Stimulated activated CD8-positive, alpha-beta memory T cell treated with anti-CD3 and anti-CD28 coated beads, Interleukin-4, amount 100 ng/mL, for 48 hours (primary cell): ENCODE data around the gene MYH6.
A peak's percentile ranks its signal among the peaks of the same experiment; 100 is the strongest.

ENCODE experiments used
- DNase-seq: peaks from one replicate; pipeline ENCODE4 v3.0.0-alpha.2; 2020

The MYH6 gene

DNA sequence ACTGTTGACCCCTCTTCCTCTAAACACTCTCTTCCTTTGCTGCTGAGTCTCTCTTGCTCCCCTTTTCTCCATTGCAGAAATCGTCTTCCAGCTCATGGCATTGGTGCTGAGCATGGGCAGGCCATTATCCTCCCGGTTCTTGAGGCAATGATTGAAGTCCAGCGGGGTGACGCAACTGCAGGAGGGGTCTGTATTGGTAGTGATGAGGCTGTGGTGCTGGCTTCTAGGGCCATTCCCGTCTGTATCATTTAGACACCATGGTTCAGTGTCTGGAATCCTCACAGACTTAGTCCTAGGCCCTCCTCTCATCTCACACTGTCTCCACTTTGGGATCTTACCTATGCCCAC, 54.7 kb downstream of the MYH6 start:
- no peak for DNase-seq

- peak; percentile 59 for DNase-seq
Measured at GRCh38 chr14:23352506-23353432, 55.3 kb downstream of the MYH6 start, which contains the start of gene SLC22A17. Gene SLC22A17 (minus strand): TSS chr14:23352887.

DNA sequence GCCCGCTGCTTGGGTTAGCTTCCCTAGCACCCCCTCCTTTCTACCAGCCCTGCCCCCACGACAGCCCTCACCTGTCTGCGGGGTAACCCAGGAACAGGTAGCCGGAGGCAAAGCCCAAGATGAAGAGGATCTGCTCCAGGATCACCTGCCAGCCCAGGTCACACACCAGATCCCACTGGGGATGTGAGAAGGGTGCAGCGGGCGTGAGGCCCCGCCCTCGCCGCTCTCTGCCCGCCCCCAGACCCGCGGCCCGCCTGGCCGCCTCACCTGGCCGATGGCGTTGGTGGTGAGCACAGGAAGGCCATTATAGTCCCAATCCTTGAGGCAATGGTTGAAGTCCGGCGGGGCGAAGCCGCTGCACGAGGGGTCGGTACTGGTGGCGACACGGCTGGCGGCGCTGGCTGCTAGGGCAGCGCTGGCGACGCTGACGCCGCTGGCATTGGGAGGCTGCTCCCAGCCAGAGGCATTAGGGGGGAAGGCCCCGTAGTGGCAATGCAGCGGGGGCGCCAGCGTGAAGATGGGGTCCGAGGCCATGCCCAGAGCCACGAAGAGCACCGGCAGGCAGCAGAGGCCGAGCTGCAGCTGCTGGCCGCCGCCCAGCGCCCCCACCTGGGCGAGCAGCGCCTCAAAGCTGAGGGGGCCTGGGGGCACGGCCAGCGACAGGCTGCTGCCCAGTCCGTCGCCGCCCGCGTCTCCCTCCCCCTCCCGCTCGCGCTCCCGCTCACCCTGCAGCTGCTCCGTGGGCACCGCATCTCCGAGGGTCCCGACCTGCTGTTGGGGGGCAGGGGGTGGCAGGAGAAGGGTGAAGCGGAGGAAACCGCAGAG, 56.2 kb downstream of the MYH6 start:
- no peak for DNase-seq

GRCh38 chr14:23349156-23349845, 58.8 kb downstream of the MYH6 start:
- DNase-seq, result no peak

DNA sequence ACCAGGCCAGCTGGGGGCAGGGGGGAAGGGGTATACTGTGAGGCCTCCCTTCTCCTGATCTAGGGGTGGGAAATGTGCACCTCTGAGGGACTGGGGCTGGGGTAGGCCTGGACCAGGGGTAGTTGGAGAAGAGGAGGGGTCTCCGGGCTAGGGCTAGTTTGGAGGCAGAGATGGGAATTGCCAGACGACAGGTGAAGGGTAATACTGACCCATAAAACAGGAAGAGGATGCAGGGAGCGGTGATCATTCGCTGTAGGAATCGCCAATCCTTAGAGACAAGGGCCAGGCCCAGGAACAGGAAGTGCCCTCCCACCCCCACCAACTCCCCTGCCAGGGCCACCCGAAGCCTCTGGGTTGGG, 59.8 kb downstream of the MYH6 start:
- DNase-seq, result no peak

- DNase-seq, result no peak
Measured at GRCh38 chr14:23347406-23348296, 60.4 kb downstream of the MYH6 start.

DNA sequence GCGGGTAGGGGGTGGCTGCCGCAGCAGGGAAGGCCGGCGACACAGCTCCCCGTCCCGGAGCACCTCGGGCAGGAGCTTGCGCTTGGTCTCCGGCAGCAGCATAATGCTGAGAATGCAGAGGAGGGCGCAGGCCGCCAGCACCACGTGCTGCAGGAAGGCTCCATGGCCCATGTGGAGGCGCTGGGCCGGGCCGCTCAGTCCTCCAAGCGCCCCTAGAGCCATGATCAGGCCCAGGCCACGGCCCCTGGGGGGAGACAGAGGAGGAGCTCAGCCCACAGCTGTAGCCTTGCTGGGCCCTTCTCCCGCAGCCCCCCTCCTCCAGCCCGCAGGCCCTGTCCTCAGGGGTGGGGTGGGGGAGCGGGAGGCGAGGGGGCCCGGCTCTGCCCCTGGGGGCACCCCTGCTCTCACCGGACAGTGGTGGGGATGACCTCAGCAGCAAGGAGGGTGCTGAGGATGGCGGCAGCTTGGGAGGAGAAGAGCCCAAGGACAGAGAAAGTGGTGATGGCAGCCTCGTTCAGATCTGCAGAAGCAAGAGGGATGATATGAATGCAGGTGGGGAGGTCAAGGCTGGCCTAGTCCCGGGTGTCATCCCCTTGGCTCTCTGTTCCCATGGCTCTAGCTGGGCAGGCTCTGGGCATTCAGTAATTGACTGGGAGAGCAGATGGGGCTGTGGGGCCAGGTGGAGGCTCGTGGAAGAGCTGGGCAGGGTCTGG, 61.2 kb downstream of the MYH6 start:
- DNase-seq, result no peak

- no peak for DNase-seq
Measured at GRCh38 chr14:23345987-23346692, 61.9 kb downstream of the MYH6 start.

DNA sequence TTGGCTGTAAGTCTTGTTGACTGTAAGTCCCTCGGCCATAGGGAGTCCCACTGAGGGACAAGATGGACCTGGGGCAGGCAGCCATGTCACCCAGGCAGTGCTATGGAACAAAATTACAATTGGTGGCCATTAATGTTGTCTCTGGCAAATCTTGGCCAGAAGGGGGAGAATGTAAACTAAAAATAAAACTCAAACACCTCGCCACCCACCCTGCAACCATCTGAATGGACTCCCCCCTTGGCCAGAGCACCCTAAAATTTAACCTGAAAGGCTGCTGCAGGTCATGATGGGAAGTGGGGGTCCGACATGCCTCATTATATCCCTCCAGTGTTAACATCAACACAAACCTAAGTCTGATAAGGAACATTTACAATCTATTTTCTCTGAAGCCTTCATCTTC, 63.6 kb downstream of the MYH6 start:
- DNase-seq, result no peak

DNA sequence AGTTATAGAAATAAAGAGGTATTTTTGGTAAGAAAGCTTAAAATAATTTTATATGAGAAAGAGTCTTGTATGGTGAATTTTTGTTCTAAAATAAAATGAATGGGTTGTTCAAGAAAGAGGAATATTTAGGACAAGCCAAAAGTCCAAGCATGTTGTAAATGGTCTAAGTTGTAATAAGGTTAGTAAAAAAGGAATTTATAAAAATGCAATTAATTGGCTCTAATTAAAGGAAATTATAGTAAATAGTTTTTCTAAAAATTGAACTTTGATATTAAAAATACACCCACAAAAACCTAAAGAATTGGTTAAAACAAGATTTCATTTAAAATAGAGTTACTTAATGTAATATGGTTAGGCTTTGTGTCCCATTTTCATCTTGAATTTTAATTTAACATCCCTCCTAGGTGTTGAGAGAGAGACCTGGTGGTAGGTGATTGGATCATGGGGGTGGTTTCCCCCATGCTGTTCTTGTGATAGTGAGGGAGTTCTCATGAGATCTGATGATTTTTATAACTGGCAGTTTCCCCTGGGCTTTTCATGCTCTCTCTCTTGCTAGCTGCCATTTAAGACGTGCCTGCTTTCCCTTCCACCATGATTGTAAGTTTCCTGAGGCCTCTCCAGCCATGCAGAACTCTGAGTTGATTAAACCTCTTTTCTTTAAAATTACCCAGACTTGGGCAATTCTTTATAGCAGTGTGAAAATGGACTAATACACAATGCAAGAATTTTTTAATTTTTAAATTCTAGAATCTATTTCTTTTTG, 68.4 kb downstream of the MYH6 start:
- no peak for DNase-seq

DNA sequence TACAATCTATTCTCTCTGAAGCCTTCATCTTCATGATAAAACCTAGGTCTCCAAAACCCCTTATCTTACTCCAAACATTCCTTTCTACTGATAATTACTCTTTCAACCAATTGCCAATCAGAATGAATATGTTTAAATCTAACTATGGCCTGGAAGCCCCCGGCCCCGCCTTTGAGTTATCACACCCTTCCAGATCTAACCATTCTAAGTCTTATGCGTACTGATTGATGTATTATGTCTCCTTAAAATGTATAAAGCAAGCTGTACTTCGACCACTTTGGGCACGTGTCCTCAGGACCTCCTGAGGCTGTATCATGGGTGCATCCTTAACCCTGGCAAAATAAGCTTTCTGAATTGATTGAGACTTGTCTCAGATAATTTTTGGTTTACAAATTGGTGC, 72.5 kb downstream of the MYH6 start:
- DNase-seq, result no peak
